PC-9 (cell line): Measurements from ENCODE around the gene PIK3R1. TPM values are rescaled to one million over a fixed set of nuclear protein-coding genes. Genes with fewer than 3 reads are reported as not detected.

Source experiments
- BruUV-seq: library from RNA; stranded (reverse); fragments of 400-500 nt; replicated peaks from 2 replicates; lab custom pipeline; 2021; lab: Mats Ljungman, UMichigan
- CTCF ChIA-PET: fragments of 300-600 bp; sonication (Branson Sonifier 250); formaldehyde crosslinking; loops from one replicate; lab custom pipeline; 2022; ENCODE audit warnings: antibody characterized with exemption; lab: Charles Lee
- POLR2A ChIA-PET: fragments of 300-600 bp; sonication (Branson Sonifier 250); formaldehyde crosslinking; loops from one replicate; lab custom pipeline; 2022; ENCODE audit warnings: antibody characterized with exemption; ENCODE audit not compliant: unreplicated experiment; lab: Charles Lee
- DNase-seq, 2 experiments: peaks; one replicate each; pipeline versions ENCODE4 v3.0.0 to v3.0.0-alpha.2; 2015 to 2022; ENCODE audit warnings: mixed read lengths in 1 of 2
- H2AFZ ChIP-seq: fragments of 200-600 bp; sonication (generic); 2 replicates; pipeline ENCODE4 v1.8.1; 2017; ENCODE audit warnings: antibody characterized with exemption
- H3F3A ChIP-seq: fragments of 200-600 bp; sonication (generic); 2 replicates; pipeline ENCODE4 v1.8.1; 2017; ENCODE audit warnings: antibody characterized with exemption, mild to moderate bottlenecking, low read depth; ENCODE audit not compliant: insufficient read depth
- H3K27ac ChIP-seq: fragments of 200-600 bp; sonication (generic); 2 replicates; pipeline ENCODE4 v1.6.1; 2016; ENCODE audit warnings: mixed run types
- H3K27me3 ChIP-seq: fragments of 200-600 bp; sonication (generic); 2 replicates; pipeline ENCODE4 v1.6.1; 2016; ENCODE audit warnings: low read depth, mixed run types; ENCODE audit not compliant: insufficient read depth
- H3K36me3 ChIP-seq: fragments of 200-600 bp; sonication (generic); 2 replicates; pipeline ENCODE4 v1.6.1; 2016; ENCODE audit warnings: low read depth, mixed run types
- H3K4me1 ChIP-seq: fragments of 200-600 bp; sonication (generic); replicated peaks from 2 replicates; pipeline ENCODE4 v1.6.1; 2016; ENCODE audit warnings: mixed run types; ENCODE audit not compliant: insufficient read depth
- H3K4me2 ChIP-seq: fragments of 200-600 bp; sonication (generic); 2 replicates; pipeline ENCODE4 v1.6.1; 2017; ENCODE audit warnings: mixed run types
- H3K4me3 ChIP-seq: fragments of 200-600 bp; sonication (generic); 2 replicates; pipeline ENCODE4 v1.6.1; 2016; ENCODE audit warnings: mixed run types
- H3K79me2 ChIP-seq: fragments of 200-600 bp; sonication (generic); 2 replicates; pipeline ENCODE4 v1.6.1; 2017; ENCODE audit warnings: low read depth, mixed run types
- H3K9me2 ChIP-seq: fragments of 200-600 bp; sonication (generic); 2 replicates; pipeline ENCODE4 v1.8.1; 2017; ENCODE audit warnings: mild to moderate bottlenecking; ENCODE audit not compliant: insufficient read depth
- H3K9me3 ChIP-seq: fragments of 200-600 bp; sonication (generic); 2 replicates; pipeline ENCODE4 v1.8.1; 2016; ENCODE audit warnings: low read depth; ENCODE audit not compliant: insufficient read depth
- H4K20me1 ChIP-seq: fragments of 200-600 bp; sonication (generic); 2 replicates; pipeline ENCODE4 v1.8.1; 2017; ENCODE audit not compliant: insufficient read depth
- CTCF ChIP-seq: fragments of 200-600 bp; sonication (generic); conservative IDR thresholded peaks from 2 replicates; pipeline ENCODE4 v1.6.1; 2017; ENCODE audit warnings: mixed run types, antibody characterized with exemption, mild to moderate bottlenecking, moderate library complexity
- EZH2 ChIP-seq: fragments of 200-600 bp; sonication (generic); IDR thresholded peaks from 2 replicates; pipeline ENCODE4 v1.8.0; 2017; ENCODE audit warnings: antibody characterized with exemption, low read depth
- intact Hi-C: fragments of 100-400 bp; cut with micrococcal nuclease; formaldehyde crosslinking; loops from one replicate; pipeline ENCODE4 v1.10.0; 2022; ENCODE audit not compliant: unreplicated experiment
- total RNA-seq: library from RNA; stranded (reverse); gene quantifications from 2 replicates; pipeline ENCODE4 v1.2.3, GENCODE V29; 2021

The PIK3R1 gene
- total RNA-seq, 1 experiment from 2014 or later, result 15.9 TPM

DNA sequence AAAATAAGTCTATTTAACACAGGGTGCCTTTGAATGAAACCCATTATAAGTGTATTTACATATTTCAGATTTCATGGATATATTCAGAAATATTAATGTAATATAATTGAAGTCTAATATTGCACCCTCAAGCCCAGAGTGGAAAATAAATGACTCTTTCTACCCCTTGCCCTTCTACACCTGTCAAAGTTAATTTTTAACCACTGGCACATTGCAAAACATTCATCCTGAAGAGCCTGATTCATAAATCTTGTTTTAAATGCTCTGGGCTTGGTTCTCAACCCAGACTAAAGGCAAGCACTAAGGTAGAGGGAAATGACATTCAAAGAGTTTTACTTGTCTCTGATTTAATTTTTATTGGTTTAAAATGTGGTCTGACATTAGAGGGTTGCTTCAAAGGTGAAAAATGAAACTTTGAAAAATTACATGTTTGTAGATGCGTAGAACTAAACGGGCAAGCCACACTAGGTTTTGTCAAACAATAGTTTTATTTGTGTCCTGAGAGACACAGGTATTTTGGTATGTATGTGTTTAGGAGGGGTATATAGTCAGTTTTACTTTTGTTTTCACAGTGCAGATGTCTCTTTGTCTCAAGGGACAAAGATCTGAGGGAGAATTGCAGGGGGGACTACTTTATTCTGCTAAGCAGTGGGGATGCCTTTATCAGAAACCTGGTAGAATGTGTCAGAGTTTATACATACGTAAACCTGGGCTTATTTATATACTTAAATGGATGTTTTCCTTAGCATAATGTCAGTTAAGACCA is 69.7 kb downstream of the PIK3R1 start:
- Histone ChIP-seq H2AFZ (no peak overlapping the region), H3K4me2 (no peak overlapping the region), H3F3A (no peaks in the 10 kb centered on the region), H4K20me1 (no peaks in the 10 kb centered on the region), H3K9me3 (no peaks in the 10 kb centered on the region), H3K27ac (no peak overlapping the region), H3K36me3 (no peaks in the 10 kb centered on the region), H3K4me1 (peaks cover 4% of the 10 kb centered on the region; the same call in 1 of the 2 replicates), H3K27me3 (no peaks in the 10 kb centered on the region), H3K79me2 (no peaks in the 10 kb centered on the region), H3K9me2 (no peaks in the 10 kb centered on the region), H3K4me3 (no peak overlapping the region)
- BruUV-seq, result no TSS peak
- intact Hi-C loops, result loop anchor here (5.0 kb wide), 1 partner anchor 397 kb away; no protein-coding TSS in a partner anchor
- ChIA-PET CTCF (no interaction called here), POLR2A (no interaction called here)
- no peak for TF ChIP-seq EZH2
- TF ChIP-seq CTCF, result no peak
- DNase-seq, result no peak

GRCh38 chr5:68285851-68286611 is 70.5 kb downstream of the PIK3R1 start:
- Histone ChIP-seq H3F3A (no peaks in the 10 kb centered on the region), H3K4me1 (peaks cover 4% of the 10 kb centered on the region; the same call in 1 of the 2 replicates), H3K4me2 (no peak overlapping the region), H3K27me3 (no peaks in the 10 kb centered on the region), H3K36me3 (no peaks in the 10 kb centered on the region), H3K4me3 (no peak overlapping the region), H3K9me3 (no peaks in the 10 kb centered on the region), H3K27ac (no peak overlapping the region), H4K20me1 (no peaks in the 10 kb centered on the region), H3K79me2 (no peaks in the 10 kb centered on the region), H3K9me2 (no peaks in the 10 kb centered on the region), H2AFZ (no peak overlapping the region)
- CTCF ChIA-PET, result interaction anchor here (0.5 to 0.9 kb wide), 4 partner anchors 173 to 902 kb away, joined by 3 read pairs; no protein-coding TSS in a partner anchor
- peak in 1 of 2 experiments; percentile 43 for DNase-seq
- no TSS peak for BruUV-seq
- TF ChIP-seq EZH2 (no peak), CTCF (peak; percentile 96)
- intact Hi-C loops, result loop anchor here (1.0 to 5.0 kb wide), 7 partner anchors 48 to 721 kb away; no protein-coding TSS in a partner anchor
- POLR2A ChIA-PET, result interaction anchor here (0.7 kb wide), 1 partner anchor 9 kb away, joined by 3 read pairs; no protein-coding TSS in a partner anchor

GRCh38 chr5:68286612-68286912 is 71.0 kb downstream of the PIK3R1 start:
- TF ChIP-seq EZH2 (no peak), CTCF (peak; percentile 18; the same call in 1 of the 2 replicates)
- ChIA-PET POLR2A (interaction anchor here (0.7 kb wide), 1 partner anchor 9 kb away, joined by 3 read pairs; no protein-coding TSS in a partner anchor), CTCF (interaction anchor here (0.5 to 0.9 kb wide), 4 partner anchors 172 to 901 kb away, joined by 3 read pairs; no protein-coding TSS in a partner anchor)
- no peaks in the 10 kb centered on the region for H3F3A ChIP-seq
- H3K79me2 ChIP-seq, result no peaks in the 10 kb centered on the region
- no peaks in the 10 kb centered on the region for H3K36me3 ChIP-seq
- H4K20me1 ChIP-seq, result no peaks in the 10 kb centered on the region
- no peak overlapping the region for H3K4me2 ChIP-seq
- no TSS peak for BruUV-seq
- intact Hi-C loops, result loop anchor here (1.0 to 5.0 kb wide), 7 partner anchors 48 to 721 kb away; no protein-coding TSS in a partner anchor
- no peaks in the 10 kb centered on the region for H3K9me2 ChIP-seq
- no peak for DNase-seq
- no peaks in the 10 kb centered on the region for H3K9me3 ChIP-seq
- H3K27me3 ChIP-seq, result no peaks in the 10 kb centered on the region
- no peak overlapping the region for H3K27ac ChIP-seq
- H3K4me1 ChIP-seq, result peaks cover 4% of the 10 kb centered on the region; the same call in 1 of the 2 replicates
- no peak overlapping the region for H3K4me3 ChIP-seq
- no peak overlapping the region for H2AFZ ChIP-seq
